Measurements from ENCODE around the gene TLE1.
"Not testable (repeated sequence)": the region's sequence is repeated elsewhere in the genome, so short reads cannot be mapped to it uniquely, and the experiment has no call there.

Gene TLE1

GRCh38 chr9:81598811-81599210 lies 90.5 kb downstream of the TLE1 start:
- no peak for TF ChIP-seq CTCF (IDR thresholded peaks at IDR 0.05; ENCODE audit: insufficient read depth, low read depth, low read length, missing control alignments)
- H3K4me3 ChIP-seq (ENCODE audit: low read depth, low read length): no peak overlapping the region
- DNase-seq (ENCODE audit: low read depth): no peak

- no peak for DNase-seq (ENCODE audit: low read depth)
- H3K4me3 ChIP-seq (ENCODE audit: low read depth, low read length): no peak overlapping the region
- no peak for TF ChIP-seq CTCF (IDR thresholded peaks at IDR 0.05; ENCODE audit: insufficient read depth, low read depth, low read length, missing control alignments)
Measured at GRCh38 chr9:81598123-81598497, 91.2 kb downstream of the TLE1 start.

- no peak overlapping the region for H3K4me3 ChIP-seq (ENCODE audit: low read depth, low read length)
- no peak for DNase-seq (ENCODE audit: low read depth)
- TF ChIP-seq CTCF (IDR thresholded peaks at IDR 0.05; ENCODE audit: insufficient read depth, low read depth, low read length, missing control alignments): no peak
Measured at GRCh38 chr9:81597419-81598122, 91.8 kb downstream of the TLE1 start.

GRCh38 chr9:81596679-81597418 lies 92.5 kb downstream of the TLE1 start:
- no peak for TF ChIP-seq CTCF (IDR thresholded peaks at IDR 0.05; ENCODE audit: insufficient read depth, low read depth, low read length, missing control alignments)
- DNase-seq (ENCODE audit: low read depth): no peak
- no peak overlapping the region for H3K4me3 ChIP-seq (ENCODE audit: low read depth, low read length)

GRCh38 chr9:81595887-81596543 lies 93.3 kb downstream of the TLE1 start:
- no peak overlapping the region for H3K4me3 ChIP-seq (ENCODE audit: low read depth, low read length)
- TF ChIP-seq CTCF (IDR thresholded peaks at IDR 0.05; ENCODE audit: insufficient read depth, low read depth, low read length, missing control alignments): no peak
- DNase-seq (ENCODE audit: low read depth): no peak

GRCh38 chr9:81595293-81595692 lies 94.1 kb downstream of the TLE1 start:
- not testable (repeated sequence) for H3K4me3 ChIP-seq (ENCODE audit: low read depth, low read length); DNase-seq (ENCODE audit: low read depth)

GRCh38 chr9:81594415-81594814 lies 94.9 kb downstream of the TLE1 start:
- no peak overlapping the region for H3K4me3 ChIP-seq (ENCODE audit: low read depth, low read length)
- no peak for TF ChIP-seq CTCF (IDR thresholded peaks at IDR 0.05; ENCODE audit: insufficient read depth, low read depth, low read length, missing control alignments)
- DNase-seq (ENCODE audit: low read depth): no peak

All from GM12865 (cell line).